ENCODE measurements around the gene HP.

Gene HP

DNA sequence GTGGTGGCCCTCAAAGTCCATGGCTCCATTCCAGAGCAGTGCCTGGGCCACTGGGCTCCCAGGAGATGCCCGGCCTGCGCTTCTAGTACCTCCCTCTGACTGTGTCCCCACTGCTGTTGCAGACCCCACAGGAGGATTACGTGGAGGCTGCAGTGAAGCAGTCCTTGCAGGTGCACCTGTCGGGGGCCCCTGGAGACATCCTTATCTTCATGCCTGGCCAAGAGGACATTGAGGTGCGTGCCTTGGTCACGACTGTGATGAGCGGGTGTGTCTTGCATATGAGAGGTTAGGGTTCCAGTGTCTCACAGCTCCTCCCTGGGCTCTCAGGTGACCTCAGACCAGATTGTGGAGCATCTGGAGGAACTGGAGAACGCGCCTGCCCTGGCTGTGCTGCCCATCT is 50.6 kb downstream of the HP start:
- Histone ChIP-seq H3K27me3 (no peaks in the 10 kb centered on the region), H3K36me3 (peaks cover 100% of the 10 kb centered on the region), H3K9me3 (no peaks in the 10 kb centered on the region), H3K4me1 (ENCODE audit: control insufficient read depth in 1 of 2, insufficient read depth in 1 of 2, low read depth in 1 of 2, low read length in 1 of 2) (no peaks in the 10 kb centered on the region), H3K4me3 (ENCODE audit: low read depth in 1 of 2, low read length in 1 of 2) (no peak overlapping the region), H3K27ac (no peak overlapping the region)
- TF ChIP-seq, protein P1, sequence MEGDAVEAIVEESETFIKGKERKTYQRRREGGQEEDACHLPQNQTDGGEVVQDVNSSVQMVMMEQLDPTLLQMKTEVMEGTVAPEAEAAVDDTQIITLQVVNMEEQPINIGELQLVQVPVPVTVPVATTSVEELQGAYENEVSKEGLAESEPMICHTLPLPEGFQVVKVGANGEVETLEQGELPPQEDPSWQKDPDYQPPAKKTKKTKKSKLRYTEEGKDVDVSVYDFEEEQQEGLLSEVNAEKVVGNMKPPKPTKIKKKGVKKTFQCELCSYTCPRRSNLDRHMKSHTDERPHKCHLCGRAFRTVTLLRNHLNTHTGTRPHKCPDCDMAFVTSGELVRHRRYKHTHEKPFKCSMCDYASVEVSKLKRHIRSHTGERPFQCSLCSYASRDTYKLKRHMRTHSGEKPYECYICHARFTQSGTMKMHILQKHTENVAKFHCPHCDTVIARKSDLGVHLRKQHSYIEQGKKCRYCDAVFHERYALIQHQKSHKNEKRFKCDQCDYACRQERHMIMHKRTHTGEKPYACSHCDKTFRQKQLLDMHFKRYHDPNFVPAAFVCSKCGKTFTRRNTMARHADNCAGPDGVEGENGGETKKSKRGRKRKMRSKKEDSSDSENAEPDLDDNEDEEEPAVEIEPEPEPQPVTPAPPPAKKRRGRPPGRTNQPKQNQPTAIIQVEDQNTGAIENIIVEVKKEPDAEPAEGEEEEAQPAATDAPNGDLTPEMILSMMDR (IDR thresholded peaks at IDR 0.05), result no peak

DNA sequence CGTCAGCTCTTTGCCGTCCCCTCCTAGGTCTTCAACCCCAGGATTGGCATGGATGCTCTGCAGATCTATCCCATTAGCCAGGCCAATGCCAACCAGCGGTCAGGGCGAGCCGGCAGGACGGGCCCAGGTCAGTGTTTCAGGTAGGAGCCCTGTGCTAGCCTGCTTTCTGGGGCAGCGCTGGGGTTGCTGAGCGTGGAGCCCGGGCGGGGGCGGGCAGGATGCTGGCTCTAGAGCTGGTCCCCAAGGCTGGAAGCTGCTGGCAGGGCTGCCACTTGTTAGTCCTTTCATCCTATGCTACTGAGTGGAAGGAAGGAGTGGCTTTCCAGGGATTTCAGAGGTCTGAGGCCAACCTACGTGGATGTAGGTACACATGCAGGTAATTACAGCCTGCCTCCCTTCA is 51.7 kb downstream of the HP start:
- no peaks in the 10 kb centered on the region for H3K27me3 ChIP-seq
- H3K27ac ChIP-seq, result no peak overlapping the region
- no peaks in the 10 kb centered on the region for H3K4me1 ChIP-seq (ENCODE audit: control insufficient read depth in 1 of 2, insufficient read depth in 1 of 2, low read depth in 1 of 2, low read length in 1 of 2)
- peaks cover 100% of the 10 kb centered on the region for H3K36me3 ChIP-seq
- TF ChIP-seq, protein P1 (IDR thresholded peaks at IDR 0.05), result no peak
- H3K9me3 ChIP-seq, result no peaks in the 10 kb centered on the region
- H3K4me3 ChIP-seq (ENCODE audit: low read depth in 1 of 2, low read length in 1 of 2), result no peak overlapping the region

DNA sequence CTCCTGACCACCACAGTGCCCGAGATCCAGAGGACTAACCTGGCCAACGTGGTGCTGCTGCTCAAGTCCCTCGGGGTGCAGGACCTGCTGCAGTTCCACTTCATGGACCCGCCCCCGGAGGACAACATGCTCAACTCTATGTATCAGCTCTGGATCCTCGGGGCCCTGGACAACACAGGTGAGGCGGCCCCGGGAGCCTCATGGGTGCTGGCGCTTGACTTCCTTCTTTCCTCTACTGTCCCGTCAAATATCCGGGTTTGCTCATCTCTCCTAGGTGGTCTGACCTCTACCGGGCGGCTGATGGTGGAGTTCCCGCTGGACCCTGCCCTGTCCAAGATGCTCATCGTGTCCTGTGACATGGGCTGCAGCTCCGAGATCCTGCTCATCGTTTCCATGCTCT is 53.1 kb downstream of the HP start:
- no peaks in the 10 kb centered on the region for H3K27me3 ChIP-seq
- no peak overlapping the region for H3K27ac ChIP-seq
- peaks cover 100% of the 10 kb centered on the region for H3K36me3 ChIP-seq
- no peak overlapping the region for H3K4me3 ChIP-seq (ENCODE audit: low read depth in 1 of 2, low read length in 1 of 2)
- no peaks in the 10 kb centered on the region for H3K4me1 ChIP-seq (ENCODE audit: control insufficient read depth in 1 of 2, insufficient read depth in 1 of 2, low read depth in 1 of 2, low read length in 1 of 2)
- no peaks in the 10 kb centered on the region for H3K9me3 ChIP-seq
- TF ChIP-seq, protein P1 (IDR thresholded peaks at IDR 0.05), result no peak

DNA sequence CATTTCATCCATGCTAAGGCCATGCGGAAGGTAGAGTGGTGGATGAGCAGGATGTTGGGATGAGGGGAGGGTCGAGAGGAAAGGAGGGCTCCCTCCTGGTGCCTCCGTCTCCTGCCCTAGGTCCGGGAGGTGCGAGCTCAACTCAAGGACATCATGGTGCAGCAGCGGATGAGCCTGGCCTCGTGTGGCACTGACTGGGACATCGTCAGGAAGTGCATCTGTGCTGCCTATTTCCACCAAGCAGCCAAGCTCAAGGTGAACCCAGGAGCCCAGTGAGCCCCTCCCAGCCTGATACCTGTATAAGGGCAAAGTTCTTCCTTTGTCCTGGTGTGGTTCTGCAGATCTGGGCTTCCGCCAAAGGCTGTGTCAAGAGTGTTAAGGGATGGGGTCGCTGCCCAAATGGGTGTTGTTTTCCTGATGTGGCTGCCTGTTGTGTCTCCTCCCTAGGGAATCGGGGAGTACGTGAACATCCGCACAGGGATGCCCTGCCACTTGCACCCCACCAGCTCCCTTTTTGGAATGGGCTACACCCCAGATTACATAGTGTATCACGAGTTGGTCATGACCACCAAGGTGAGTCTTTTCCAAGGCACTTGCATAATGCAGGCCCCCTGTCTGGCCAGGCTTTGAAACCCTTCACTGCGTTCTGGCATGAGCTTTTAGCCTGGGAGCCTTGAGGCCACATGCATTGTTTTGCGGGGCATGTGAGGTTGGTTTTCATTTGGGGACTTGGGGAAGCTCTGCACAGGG is 54.2 kb downstream of the HP start:
- H3K27me3 ChIP-seq, result no peaks in the 10 kb centered on the region
- no peak overlapping the region for H3K4me3 ChIP-seq (ENCODE audit: low read depth in 1 of 2, low read length in 1 of 2)
- no peaks in the 10 kb centered on the region for H3K9me3 ChIP-seq
- peaks cover 100% of the 10 kb centered on the region for H3K36me3 ChIP-seq
- TF ChIP-seq, protein P1 (IDR thresholded peaks at IDR 0.05), result no peak
- H3K27ac ChIP-seq, result no peak overlapping the region
- no peaks in the 10 kb centered on the region for H3K4me1 ChIP-seq (ENCODE audit: control insufficient read depth in 1 of 2, insufficient read depth in 1 of 2, low read depth in 1 of 2, low read length in 1 of 2)

DNA sequence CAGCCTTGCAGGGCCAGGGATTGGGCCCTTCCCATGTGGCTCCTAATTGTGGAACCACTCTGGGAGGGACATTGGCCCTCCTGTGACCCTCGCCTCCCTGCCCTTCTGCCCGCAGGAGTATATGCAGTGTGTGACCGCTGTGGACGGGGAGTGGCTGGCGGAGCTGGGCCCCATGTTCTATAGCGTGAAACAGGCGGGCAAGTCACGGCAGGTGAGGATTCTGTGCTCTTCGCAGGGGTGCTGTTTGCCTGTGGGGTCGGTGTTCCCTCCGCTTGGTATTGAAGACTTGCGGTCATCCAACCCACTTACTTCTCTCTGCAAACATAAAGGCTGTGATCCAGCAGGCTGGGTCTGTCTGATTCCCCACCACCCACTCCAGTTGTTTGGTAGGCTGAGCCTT is 55.0 kb downstream of the HP start:
- Histone ChIP-seq H3K4me3 (ENCODE audit: low read depth in 1 of 2, low read length in 1 of 2) (no peak overlapping the region), H3K4me1 (ENCODE audit: control insufficient read depth in 1 of 2, insufficient read depth in 1 of 2, low read depth in 1 of 2, low read length in 1 of 2) (no peaks in the 10 kb centered on the region), H3K27me3 (no peaks in the 10 kb centered on the region), H3K27ac (no peak overlapping the region), H3K9me3 (no peaks in the 10 kb centered on the region), H3K36me3 (peaks cover 96% of the 10 kb centered on the region)
- TF ChIP-seq, protein P1 (IDR thresholded peaks at IDR 0.05), result no peak
